C4-2B (cell line): ENCODE measurements around the gene HBQ1.

Experiments
- CTCF ChIP-seq: fragments of 450-650 bp; conservative IDR thresholded peaks from 2 replicates; pipeline ENCODE4 v1.5.1; 2017; ENCODE audit warnings: mild to moderate bottlenecking
- ZFX ChIP-seq: fragments of 450-650 bp; IDR thresholded peaks from 2 replicates; pipeline ENCODE4 v1.6.1; 2017

GRCh38 chr16:140175-140857, 39.9 kb upstream of the HBQ1 start:
- no peak for TF ChIP-seq CTCF
- no peak for TF ChIP-seq ZFX
